GM12875 (cell line): Measurements from ENCODE around the gene MAST4.

Experiments used
- H3K4me3 ChIP-seq: one replicate; pipeline ENCODE4 v1.5.1; 2011; ENCODE audit warnings: low read depth, low read length, control low read depth
- TF ChIP-seq, protein P1 (sequence below): IDR thresholded peaks from 2 replicates; pipeline ENCODE4 v1.5.1; 2011; ENCODE audit warnings: low read depth, mild to moderate bottlenecking, control low read depth, inconsistent platforms, low read length, moderate library complexity, borderline replicate concordance; ENCODE audit not compliant: insufficient read depth

Gene MAST4

GRCh38 chr5:66603164-66603563, 7.0 kb downstream of the MAST4 start:
- no peak overlapping the region for H3K4me3 ChIP-seq
- TF ChIP-seq, protein P1, sequence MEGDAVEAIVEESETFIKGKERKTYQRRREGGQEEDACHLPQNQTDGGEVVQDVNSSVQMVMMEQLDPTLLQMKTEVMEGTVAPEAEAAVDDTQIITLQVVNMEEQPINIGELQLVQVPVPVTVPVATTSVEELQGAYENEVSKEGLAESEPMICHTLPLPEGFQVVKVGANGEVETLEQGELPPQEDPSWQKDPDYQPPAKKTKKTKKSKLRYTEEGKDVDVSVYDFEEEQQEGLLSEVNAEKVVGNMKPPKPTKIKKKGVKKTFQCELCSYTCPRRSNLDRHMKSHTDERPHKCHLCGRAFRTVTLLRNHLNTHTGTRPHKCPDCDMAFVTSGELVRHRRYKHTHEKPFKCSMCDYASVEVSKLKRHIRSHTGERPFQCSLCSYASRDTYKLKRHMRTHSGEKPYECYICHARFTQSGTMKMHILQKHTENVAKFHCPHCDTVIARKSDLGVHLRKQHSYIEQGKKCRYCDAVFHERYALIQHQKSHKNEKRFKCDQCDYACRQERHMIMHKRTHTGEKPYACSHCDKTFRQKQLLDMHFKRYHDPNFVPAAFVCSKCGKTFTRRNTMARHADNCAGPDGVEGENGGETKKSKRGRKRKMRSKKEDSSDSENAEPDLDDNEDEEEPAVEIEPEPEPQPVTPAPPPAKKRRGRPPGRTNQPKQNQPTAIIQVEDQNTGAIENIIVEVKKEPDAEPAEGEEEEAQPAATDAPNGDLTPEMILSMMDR = no peak

- no peak overlapping the region for H3K4me3 ChIP-seq
- TF ChIP-seq, protein P1 = no peak
Observed at GRCh38 chr5:66603881-66604280, 7.7 kb downstream of the MAST4 start.

DNA sequence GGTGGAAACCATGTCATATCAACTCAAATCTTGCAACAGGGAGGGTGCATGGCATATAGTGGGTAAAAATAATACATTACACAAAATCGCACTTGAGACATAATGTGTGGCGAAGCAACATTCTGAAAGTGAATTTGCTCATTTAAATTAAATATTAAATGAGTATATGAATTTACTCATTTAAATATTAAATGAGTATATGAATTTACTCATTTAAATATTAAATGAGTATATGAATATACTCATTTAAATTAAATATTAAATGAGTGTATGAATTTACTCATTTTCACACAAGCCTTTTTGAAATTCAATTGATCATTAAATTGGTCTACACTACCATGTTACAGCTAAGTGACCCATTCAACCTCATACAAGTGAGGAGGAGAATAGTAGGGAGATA, 10.5 kb downstream of the MAST4 start:
- TF ChIP-seq, protein P1 = no peak
- no peak overlapping the region for H3K4me3 ChIP-seq

DNA sequence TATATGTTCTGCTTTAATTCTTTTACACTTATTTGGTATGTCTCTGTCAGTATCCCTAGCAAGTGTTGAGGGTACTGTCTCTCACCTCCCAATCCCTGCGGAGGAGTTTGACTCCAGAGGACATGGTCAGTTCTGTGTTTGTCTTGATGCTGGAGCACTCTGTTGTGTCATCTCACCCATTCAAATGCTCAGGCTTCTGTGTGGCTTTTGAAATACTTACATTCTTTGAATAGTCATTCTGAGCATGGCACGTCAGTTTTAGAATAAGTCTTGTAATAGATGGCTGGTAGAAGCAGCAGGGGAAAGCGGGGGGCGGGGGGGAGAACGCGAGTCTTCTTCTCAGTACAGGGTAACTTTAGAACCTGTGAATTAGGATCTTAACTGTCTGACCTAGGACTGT, 12.3 kb downstream of the MAST4 start:
- no peak overlapping the region for H3K4me3 ChIP-seq
- TF ChIP-seq, protein P1 = no peak

DNA sequence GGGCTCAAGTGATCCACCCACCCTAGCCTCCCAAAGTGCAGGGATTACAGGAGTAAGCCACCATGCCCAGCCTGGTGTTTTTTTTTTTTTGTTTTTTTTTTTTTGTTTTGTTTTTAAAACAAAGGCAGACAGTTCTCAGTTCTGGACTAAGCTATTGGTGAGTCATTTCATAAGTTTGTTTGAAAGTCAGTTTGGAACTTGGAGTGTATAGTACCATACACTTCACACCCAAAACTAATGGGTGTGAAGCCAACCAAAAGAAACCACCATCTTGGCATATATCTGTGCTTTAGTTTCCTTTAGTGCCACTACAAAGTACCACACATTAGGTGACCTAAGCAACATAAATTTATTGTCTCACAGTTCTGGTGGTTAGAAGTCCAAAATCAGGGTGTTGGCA, 13.4 kb downstream of the MAST4 start:
- no peak overlapping the region for H3K4me3 ChIP-seq
- TF ChIP-seq, protein P1 = no peak

GRCh38 chr5:66612226-66612625, 16.0 kb downstream of the MAST4 start:
- TF ChIP-seq, protein P1 = no peak
- H3K4me3 ChIP-seq = no peak overlapping the region

- TF ChIP-seq, protein P1 = no peak
- no peak overlapping the region for H3K4me3 ChIP-seq
Observed at GRCh38 chr5:66615136-66615535, 18.9 kb downstream of the MAST4 start.
